ENCODE results near the gene ACP7.

GRCh38 chr19:39156326-39157230 lies 72.4 kb downstream of the ACP7 start:
- TF ChIP-seq CTCF (IDR thresholded peaks at IDR 0.05) (no peak), POLR2A (IDR thresholded peaks at IDR 0.05) (no peak)
